IPS DF 4.7 (cell line): ENCODE data around the gene RASGRF1.

Source experiments
- DNase-seq: peaks from one replicate; pipeline ENCODE4 v3.0.0-alpha.2; 2013; ENCODE audit warnings: low spot score; ENCODE audit errors: extremely low read depth

Gene RASGRF1

DNA sequence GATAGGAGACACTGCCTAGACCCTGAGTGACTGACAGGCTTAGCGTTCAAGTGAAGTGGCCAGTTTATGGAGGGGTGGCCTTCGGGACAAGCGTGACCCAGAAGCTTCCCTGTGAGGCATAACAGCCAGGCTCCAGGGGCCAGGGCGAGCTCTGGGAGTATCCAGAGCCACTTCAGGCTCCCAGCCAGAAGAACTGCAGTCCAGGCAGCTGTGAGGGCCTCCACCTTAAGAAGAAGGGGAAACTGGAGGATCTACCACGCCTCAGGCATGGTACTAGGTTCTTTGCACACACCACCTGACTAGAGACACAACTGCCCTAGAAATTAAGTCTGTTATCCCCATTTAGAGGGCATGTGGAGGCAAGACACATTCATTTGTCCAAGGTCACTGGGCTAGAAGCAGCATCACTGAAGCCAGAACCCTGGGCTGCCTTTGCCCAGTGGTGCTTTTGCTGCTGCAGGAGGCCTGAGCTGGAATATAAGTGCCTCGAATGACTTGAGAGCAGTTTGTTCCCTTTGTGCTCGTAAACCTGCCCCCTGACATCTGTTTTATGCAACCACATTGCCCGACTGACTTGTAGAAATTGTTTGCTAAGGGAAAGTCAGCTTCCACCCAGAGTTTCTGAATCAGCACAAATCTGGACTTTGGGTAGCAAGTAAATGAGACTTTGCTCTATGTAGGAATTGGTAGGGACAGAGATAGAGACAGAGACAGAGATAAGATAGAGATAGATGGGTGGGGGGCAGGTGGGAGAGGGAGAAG is 23.3 kb downstream of the RASGRF1 start:
- DNase-seq, result no peak

DNA sequence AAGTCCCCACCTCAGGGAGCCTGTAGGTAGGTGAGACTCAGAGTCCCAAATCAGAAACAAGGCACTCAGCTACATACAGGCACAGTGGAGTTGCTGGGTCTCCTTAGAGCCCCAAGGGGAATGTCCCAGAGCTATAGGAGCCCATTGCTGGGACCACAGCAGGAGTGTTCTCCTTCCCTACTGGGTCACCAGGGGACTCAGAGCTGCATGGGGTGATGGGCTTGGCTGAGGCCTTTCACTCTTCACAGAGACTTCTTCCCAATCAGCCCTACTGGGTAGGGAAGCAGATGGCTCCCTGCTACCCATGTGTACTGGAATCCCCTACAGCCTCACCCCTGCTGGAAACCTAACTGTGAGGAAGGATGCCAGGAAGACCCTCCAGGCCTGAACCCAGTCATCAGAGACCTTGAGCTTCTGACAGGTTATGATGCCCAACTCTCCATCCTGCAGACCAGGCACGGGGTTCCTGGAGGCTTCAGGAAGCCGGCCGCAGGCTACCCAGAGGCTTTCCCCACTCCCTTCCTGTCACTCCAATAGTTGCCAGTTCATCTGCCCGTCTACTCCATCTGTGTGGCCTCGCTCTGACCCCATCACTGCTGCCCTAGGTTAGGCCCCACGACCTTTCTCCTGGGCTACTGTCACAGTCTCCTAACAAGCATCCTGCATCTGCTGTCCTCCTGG is 24.0 kb downstream of the RASGRF1 start:
- DNase-seq, result no peak

DNA sequence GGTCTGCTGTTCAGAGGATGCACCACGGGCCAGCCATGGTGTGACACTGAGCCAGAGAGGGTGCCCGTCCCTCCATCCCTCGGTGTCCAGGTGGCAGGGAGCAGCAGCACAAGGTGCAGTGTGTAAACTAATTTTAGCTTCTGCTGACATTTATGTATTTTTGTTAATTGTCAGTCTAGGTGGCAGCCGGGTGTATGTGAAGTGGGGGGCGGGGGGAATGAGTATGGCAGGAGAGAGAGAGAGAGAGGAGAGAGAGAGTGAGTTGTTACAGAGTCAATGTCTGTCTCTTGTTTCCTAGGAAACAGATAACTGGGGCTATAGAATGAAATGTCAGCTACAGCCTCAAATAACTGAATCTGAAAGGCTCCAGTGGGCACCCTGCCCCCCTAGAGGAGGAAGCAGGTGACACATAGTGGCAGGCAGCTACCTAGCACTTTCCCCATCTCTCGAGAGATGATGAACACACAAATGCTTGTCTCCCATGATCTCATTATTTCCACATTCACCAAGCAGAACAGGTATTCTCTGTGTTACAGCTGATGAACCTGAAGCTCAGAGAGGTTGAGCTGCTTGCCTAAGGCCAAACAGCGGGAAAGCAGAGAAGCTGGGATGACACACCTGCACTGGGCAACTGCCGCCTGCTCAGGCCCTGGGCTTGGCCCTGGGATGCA is 24.7 kb downstream of the RASGRF1 start:
- DNase-seq, result no peak

DNA sequence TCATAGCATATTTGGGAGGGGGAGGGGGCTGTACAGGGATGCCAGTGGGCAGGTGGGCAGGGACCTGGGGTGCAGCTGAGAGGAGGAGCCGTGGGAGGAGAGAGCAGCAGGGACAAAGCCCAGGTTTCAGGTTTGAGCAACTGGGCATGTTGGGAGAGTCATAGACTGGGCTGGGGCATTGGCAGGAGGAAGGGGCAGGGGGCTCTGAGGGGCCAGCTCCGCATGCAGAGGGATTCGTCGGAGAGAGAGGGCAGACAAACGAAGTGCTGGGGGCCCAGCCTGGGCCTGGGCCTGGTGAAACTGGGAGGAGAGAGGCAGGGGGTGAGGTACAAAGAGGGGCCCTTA is 25.2 kb downstream of the RASGRF1 start:
- no peak for DNase-seq

DNA sequence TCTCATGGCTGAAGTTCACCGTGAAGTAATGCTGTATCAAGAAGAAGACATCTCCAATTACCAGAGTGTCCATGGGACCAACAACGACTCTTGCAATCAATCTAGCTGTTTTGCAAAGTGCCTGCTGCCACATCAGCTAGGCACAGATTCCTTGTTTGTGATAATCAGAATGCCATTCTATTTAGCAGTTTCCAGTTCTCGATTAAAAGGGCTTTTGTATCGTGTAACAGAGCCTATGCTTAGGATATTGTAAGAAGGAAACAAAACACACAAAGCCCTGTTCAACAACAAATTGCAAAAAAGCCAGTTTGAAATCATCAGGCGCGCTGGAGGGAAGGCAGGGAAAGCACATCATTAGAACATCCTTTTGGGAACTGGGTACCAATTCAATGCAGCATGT is 26.1 kb downstream of the RASGRF1 start:
- no peak for DNase-seq

DNA sequence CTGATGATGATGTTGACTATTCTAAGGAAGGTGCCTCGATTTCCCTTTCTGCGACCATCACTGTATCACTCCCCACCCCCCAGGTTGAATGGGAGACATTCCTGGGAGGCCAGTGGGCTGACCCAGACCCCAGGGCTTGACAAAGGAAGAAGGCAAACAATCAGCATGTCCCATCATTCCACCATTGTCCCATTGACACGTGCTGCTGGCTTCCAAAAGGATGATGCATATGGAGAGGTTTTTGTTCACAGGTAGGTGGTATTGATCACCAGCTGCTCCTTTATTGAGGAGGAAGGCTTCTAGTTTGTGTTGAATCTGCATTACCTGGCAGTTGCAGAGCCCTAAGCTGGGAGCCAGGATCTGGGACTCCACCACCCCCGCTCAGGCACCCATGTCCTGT is 30.4 kb downstream of the RASGRF1 start:
- DNase-seq, result peak; percentile 11

DNA sequence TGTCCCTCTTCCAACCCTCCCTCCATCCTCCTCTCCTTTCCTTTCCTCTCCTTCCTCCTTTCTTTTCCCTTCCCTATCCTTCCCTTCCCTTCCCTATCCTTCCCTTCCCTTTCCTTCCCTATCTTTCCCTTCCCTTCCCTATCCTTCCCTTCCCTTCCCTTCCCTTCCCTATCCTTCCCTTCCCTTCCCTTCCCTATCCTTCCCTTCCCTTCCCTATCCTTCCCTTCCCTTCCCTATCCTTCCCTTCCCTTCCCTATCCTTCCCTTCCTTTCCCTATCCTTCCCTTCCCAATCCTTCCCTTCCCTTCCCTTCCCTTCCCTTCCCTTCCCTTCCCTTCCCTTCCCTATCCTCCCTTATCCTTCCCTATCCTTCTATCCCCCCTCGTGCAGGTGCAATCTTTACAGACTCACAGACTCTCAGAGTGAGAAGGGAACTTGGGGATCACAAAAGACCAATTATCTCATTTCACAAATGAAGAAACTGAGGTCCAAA is 31.5 kb downstream of the RASGRF1 start:
- DNase-seq, result no peak

- DNase-seq, result no peak
These were observed 32.2 kb downstream of the RASGRF1 start for GRCh38 chr15:79058260-79058850.

- no peak for DNase-seq
These were observed 33.5 kb downstream of the RASGRF1 start for GRCh38 chr15:79057050-79057449.

GRCh38 chr15:79054350-79054749 is 36.2 kb downstream of the RASGRF1 start:
- no peak for DNase-seq

GRCh38 chr15:79053894-79054293 is 36.7 kb downstream of the RASGRF1 start:
- DNase-seq, result no peak

DNA sequence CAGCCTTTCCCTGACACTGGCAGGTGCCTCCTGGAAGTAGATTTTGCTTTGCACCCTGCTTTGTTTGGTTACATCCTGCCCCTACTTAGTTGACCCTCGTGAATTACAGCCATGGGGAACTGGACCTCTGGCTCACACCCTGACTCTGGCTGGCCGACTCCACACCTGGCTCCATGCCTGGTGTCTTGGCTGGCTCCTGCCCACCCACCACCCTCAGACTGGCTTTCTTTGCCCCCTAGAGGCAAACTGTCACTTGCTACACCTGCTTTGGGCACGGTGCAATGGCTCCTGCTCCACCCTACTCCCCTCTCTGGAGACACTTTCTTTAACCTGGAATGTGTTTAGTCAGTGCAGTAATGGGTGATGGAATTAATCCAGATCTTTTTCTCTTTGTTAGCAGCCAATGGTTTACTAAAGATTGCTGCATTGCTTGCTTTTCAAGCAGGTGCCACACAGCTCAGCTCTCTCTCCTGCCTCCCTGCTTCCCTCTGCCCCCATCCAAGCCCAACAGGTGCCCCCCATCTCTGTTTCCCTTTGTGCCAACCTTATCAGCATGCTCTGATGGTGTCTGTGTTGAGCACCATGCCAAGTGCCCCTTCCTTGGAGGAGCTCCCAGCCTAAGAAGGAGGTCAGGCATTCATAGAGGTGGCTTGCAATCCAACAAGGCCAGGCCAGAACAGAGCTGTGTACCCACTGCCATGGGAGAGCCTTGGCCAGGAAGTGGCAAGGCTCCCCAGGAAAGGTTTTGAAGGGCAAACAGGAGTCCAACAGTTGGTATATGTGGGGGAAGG is 38.4 kb downstream of the RASGRF1 start:
- no peak for DNase-seq

DNA sequence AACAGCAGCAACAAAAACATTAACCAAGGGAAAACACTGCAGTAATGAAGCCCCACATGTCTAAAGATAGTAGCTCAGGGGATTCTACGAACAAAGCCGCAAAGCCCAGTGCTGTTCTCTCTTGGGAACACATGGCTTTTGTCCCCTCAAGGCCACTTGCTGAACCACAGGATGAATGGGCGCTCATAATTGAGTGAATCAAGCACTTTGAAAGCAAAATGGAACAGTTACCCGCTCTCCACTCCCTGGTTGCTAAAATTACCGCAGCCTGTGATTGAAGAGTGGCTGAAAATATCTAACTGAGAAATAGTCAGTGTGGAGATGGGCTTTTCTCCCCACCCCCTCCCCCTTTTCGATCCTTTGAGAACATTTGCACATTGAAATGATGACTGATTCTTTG is 39.6 kb downstream of the RASGRF1 start:
- no peak for DNase-seq

DNA sequence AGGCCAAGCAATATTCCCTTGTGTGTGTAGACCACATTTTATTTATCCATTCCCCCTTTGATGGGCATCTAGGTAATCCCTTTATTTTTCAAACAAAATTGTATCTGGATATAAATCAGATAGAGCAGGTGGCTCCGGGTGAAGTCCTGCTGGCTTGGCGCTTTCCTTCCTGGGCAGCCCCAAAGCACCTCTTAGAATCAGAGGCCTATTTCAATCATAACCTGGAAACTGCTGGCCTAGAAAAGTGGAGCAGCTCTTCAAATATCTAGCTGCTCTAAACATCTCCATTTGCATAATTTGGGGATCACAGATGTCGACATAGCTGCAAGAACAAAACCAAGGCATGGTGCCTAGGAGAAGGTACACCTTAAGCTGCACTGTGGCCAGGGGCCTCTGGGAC is 40.2 kb downstream of the RASGRF1 start:
- no peak for DNase-seq

DNA sequence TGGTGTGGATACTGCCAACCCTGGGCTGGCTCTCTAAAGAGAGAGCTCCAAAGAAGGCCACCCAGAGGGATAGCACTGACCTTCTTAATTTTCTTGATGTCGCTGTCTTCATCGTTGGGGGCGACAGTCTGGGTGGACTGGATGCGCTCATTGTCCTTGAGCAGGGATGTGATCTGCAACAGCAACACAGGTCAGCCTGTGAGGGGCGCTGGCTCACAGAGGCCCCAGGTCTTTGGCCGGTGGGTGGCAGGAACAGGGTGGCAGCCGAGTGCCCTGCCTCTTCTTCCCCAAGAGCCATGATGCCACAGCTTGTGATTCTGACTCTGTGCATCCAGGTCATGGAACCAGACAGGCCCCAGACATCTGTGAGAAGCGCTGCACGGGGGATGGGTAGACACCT is 41.2 kb downstream of the RASGRF1 start:
- DNase-seq, result no peak

GRCh38 chr15:79047676-79048439 is 42.7 kb downstream of the RASGRF1 start:
- DNase-seq, result no peak

- DNase-seq, result no peak
These were observed 43.7 kb downstream of the RASGRF1 start for GRCh38 chr15:79046691-79047404.

DNA sequence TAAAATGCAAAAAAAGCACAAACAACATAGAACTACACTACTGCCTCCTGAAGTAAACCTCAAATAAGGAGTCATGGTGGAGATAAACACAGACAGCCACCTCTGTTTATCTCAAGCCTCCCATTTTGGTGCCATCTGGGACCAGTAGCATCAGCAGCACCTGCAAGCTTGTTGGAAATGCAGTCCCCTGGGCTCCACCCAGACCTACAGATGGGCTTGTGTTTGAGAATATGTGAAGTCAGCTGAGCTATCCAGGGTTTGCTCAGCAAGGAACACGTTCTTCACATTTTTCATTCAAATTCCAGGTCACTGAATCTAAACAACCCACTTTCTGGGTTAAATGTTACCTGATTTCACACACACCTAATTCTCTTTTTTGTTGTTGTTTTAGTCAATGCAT is 45.5 kb downstream of the RASGRF1 start:
- DNase-seq, result no peak

DNA sequence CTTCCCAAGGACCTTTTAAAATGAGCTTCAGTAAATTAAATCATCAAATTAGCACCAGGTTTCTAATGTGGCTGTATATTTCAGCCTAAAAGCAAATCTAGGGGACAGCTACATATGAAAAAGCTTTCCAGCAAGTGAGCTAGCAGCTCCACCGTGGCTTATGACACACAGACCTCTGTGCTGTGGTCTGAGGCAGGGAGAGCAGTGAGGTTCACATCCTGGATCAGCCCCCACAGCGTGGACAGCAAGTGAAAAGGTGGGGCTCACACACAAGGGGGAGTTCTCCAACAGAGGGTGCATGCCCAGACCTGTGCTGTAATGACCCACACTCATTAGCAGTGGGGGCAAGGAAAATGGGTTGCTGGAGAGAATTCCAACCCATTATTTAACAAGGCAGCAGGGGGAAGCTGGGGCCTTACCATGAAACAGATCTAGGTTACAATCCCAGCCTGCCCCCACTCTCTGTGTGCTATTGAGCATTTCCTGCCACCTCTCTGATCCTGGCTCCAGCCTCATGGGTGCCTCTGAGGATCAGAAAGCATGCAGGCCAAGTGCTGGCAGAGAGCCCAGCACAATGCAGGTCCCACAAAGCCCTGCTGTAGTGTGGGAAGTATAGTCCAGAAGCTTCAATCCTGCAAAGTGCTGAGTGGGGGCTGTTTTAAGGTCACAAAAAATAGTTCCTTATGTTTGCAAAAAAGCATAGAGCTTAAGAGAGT is 48.2 kb downstream of the RASGRF1 start:
- DNase-seq, result no peak
